NB4 (cell line): Measurements from ENCODE around the gene STAT6.

Experiments used
- DNase-seq: peaks from one replicate; pipeline ENCODE4 v3.0.0; 2010; ENCODE audit warnings: low read depth
- H3K4me3 ChIP-seq: one replicate; pipeline ENCODE4 v1.5.1; 2011; ENCODE audit warnings: mild to moderate bottlenecking, low read depth, low read length, moderate library complexity
- CTCF ChIP-seq: IDR thresholded peaks from one replicate; pipeline ENCODE4 v1.5.1; 2012; ENCODE audit warnings: low read depth, low read length
- MAX ChIP-seq: IDR thresholded peaks from 2 replicates; pipeline ENCODE4 v1.6.1; 2011; ENCODE audit warnings: low read depth, low read length
- MYC ChIP-seq: IDR thresholded peaks from 2 replicates; pipeline ENCODE4 v1.6.1; 2011; ENCODE audit warnings: low read depth, low read length
- POLR2A ChIP-seq: IDR thresholded peaks from 2 replicates; pipeline ENCODE4 v1.6.1; 2011; ENCODE audit warnings: mild to moderate bottlenecking; ENCODE audit not compliant: insufficient read length; ENCODE audit errors: extremely low read depth

STAT6 gene

GRCh38 chr12:57112492-57113294 is 1.5 kb upstream of the STAT6 start:
- peak; percentile 59 for TF ChIP-seq CTCF
- peak; percentile 83 for TF ChIP-seq MAX
- peak; percentile 25 for TF ChIP-seq MYC
- no peak for TF ChIP-seq POLR2A
- no peak for DNase-seq
- H3K4me3 ChIP-seq: peak overlapping the region; percentile 39

GRCh38 chr12:57110104-57111030 is 795 bp downstream of the STAT6 start:
- TF ChIP-seq MAX (peak; percentile 56), CTCF (no peak), POLR2A (peak; percentile 16), MYC (no peak)
- peak overlapping the region; percentile 84 for H3K4me3 ChIP-seq
- peak; percentile 96 for DNase-seq

- TF ChIP-seq POLR2A: no peak
- TF ChIP-seq MYC: no peak
- TF ChIP-seq CTCF: no peak
- TF ChIP-seq MAX: no peak
- no peak for DNase-seq
- peak overlapping the region; percentile 84 for H3K4me3 ChIP-seq
Measured at GRCh38 chr12:57109207-57110103, 1.7 kb downstream of the STAT6 start.

GRCh38 chr12:57107456-57108155 is 3.6 kb downstream of the STAT6 start:
- no peak overlapping the region for H3K4me3 ChIP-seq
- TF ChIP-seq MAX: no peak
- TF ChIP-seq MYC: no peak
- TF ChIP-seq CTCF: no peak
- TF ChIP-seq POLR2A: no peak
- no peak for DNase-seq
